Activated CD4-positive, alpha-beta T cell treated with anti-CD3 and anti-CD28 coated beads for 48 hours (primary cell): ENCODE measurements around the gene EIF2S3.
"Not testable (repeated sequence)": the region's sequence is repeated elsewhere in the genome, so short reads cannot be mapped to it uniquely, and the experiment has no call there.

Experiments used
- DNase-seq: peaks from one replicate; pipeline ENCODE4 v3.0.0-alpha.2; 2020

Gene EIF2S3

DNA sequence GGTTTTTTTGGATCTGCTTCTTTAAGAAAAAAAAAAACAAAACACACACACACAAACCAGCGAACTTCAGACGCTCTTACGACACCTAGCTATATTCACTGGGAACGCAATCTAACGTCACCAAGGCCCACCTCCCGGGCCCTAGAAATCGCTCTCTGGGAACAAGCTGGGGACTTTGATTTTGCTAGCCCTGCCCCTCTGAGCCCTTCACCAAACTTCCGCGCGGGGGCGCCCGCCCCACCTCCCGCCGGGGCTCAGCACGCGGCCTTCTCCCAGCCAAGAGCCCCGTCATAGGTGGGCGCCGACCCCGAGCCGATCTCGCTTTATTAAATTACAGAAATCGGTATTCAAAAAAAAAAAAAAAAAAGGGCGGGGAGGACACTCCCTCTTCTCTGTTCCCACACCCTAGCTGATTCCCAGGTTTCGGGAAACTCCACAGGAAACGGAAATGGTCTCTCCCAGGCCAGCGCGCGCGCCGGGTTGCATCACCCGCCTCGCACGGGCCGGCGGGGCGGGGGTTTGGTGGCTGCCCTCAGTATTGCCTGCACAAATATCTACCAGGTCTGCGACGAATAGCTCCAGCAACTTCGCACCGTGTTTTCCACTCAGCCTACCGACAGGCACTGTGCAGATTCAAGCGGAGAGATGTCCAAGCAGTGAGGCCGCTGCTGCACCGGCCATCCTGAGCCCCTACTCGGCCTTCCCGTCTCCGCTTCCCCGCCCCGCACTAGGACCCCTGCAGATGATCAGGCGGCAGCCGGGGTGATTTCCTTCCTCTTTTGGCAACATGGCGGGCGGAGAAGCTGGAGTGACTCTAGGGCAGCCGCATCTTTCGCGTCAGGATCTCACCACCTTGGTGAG is at the start of gene EIF2S3:
Gene EIF2S3 (plus strand): TSS at position 775 of the 861 bp plus-strand sequence. CDS start 13 bp downstream, at position 788.
- DNase-seq, result peak; percentile 88

- DNase-seq, result no peak
Measured at GRCh38 chrX:24005028-24005427, 49.7 kb upstream of the EIF2S3 start.

- DNase-seq, result no peak
Measured at GRCh38 chrX:24005867-24006266, 48.9 kb upstream of the EIF2S3 start.

GRCh38 chrX:24012266-24012665 is 42.5 kb upstream of the EIF2S3 start:
- DNase-seq, result no peak

DNA sequence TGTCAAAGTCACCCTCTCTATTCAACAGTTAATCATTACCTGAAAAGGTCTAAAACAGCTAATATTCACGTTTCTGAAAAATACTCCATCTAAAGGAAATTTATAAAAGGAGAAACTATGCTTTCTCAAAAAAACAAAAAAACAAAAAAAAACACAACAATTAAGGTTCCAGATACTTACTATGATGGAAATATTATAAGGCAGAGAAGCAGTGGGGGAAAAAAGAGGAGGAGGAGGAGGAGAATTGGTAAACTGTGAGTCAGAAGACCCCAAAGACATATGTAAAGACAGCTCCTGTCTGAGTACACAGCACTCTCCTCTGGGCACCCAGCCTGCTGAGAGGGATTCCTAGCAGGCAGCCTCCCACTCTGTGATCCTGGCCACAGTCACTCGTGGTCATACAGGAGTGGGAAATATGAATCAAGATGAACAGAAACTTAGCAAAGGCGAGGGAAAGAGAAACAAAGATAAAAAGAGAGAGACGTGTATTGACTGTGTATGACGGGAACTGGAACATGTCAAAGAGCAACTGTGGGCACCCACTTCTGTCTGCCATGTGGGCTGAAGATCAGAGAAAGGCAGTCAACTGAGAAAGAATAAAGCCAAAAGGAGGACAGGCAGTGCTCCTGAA is 40.3 kb upstream of the EIF2S3 start:
- peak; percentile 56 for DNase-seq

DNA sequence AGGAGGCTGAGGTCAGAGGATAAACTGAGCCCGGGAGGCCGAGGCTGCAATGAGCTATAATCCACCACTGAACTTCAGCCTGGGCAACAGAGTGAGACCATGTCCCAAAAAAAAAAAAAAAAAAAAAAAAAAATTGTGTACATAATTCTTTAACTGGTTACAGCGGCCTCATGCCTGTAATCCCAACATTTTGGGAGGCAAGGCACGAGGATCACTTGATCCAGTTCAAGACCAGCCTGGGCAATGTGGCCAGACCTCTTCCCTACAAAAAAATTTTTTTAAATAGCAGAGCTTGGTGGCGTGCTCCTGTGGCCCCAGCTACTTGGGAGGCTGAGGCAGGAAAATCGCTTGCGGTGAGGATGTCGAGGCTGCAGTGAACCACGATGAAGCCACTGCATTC is 37.1 kb upstream of the EIF2S3 start:
- DNase-seq, result no peak

DNA sequence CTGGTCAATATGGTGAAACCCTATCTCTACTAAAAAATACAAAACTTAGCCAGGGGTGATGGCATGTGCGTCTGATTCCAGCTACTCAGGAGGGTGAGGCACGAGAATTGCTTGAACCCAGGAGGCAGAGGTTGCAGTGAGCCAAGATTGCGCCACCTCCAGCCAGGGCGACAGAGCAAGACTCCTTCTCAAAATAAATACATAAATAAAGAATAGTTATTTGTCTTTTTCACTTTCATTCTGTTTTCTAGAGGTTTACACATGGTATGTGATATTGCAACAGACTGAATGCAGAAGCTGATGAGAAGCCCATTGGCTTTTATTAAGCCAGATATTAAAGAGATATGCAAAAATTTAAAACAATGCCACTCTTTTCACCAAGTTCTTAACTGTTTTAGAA is 35.9 kb upstream of the EIF2S3 start:
- DNase-seq, result no peak

GRCh38 chrX:24019448-24019847 is 35.3 kb upstream of the EIF2S3 start:
- DNase-seq, result no peak

- DNase-seq, result no peak
Measured at GRCh38 chrX:24020306-24020876, 34.4 kb upstream of the EIF2S3 start.

- no peak for DNase-seq
Measured at GRCh38 chrX:24023544-24023943, 31.2 kb upstream of the EIF2S3 start.

GRCh38 chrX:24023972-24024669 is 30.6 kb upstream of the EIF2S3 start:
- no peak for DNase-seq

GRCh38 chrX:24024819-24025740 is 29.7 kb upstream of the EIF2S3 start:
- DNase-seq, result peak; percentile 87

DNA sequence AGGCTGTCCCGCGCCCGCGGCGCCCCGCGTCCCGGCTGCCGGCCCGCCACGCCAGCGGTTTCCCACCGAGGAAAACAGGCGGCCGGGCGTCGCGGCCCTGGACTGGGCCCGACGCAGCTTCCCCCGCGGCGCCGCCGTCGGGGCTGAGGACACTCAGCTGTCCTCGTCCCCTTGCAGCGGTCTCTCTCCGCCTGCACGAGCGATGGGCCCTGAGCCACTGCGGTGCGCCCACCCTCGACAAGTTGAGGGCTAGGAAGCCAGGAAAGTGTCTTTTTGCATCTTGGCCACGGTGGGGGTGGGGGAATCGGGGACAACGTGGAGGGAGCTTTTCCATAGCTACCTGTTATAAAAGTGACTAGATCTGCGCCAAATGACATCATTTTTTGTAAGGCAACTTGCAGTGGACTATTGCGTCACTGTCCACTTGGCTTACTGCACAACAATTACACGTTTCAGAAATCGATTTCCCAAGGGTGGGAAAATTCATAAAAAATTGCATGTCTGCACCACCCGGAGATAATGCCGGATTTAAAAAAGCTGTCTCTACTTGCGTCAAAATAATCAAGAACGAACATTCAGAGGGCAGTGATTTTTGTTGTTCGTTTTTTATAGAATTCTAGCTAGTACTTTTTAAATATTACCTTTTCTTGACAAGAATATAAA is 28.9 kb upstream of the EIF2S3 start:
- no peak for DNase-seq

DNA sequence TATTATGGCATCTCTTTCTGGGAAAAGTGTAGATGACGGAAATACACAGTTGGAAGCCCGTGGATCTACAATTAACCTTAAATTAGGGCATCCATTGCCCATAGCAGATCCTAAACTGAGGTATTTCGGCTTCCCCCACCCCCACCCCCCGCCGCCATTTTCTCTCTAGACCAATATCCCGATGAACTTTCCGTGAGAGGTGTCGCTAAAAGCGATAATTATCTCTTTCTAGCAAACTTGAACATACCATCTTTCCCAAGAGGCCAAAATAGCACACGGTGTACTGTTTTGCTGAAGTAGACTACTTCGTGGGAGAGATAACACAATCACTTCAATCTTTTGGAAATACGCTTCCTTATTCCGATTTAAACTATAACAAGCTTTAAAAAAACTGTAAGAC is 28.3 kb upstream of the EIF2S3 start:
- no peak for DNase-seq

DNA sequence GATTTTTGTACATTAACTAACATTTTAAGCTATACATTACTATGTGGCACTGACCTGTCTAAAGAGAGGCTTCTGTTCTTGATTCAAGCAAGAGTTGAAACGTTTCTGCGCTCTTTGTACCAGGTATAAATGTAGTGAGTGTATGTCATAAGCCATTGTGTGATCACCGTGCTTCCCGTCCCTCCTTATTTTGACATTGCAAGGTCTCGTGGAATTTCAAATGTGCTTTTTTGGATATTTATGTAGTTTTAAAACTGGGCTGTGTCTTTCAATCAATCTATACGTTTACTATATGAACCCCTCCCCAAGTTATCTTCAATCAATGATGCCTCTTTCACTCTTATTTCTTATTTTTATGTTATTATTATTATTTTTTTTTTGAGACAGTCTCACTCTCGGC is 27.7 kb upstream of the EIF2S3 start, which contains the start of gene KLHL15:
Gene KLHL15 (minus strand): TSS at position 101 of the 400 bp plus-strand sequence. CDS start 20,493 bp downstream, outside the sequence.
- no peak for DNase-seq

DNA sequence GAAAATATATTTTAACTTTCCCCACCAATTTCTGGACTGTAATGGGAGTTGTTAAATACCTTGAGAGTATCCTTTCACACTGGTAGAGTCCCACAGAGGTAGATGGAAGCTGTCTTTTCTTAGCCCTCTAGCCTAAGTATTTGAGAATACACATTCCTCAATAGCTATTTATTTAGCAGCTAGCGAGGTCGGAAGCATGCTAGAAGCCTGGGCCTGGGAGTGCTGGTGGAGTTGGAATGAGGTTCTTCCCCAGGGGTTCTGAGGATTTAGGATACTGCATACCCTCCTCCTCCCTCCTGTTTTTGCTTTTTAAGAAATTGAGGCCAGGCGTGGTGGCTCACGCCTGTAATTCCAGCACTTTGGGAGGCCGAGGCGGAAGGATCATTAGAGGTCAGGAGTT is 26.8 kb upstream of the EIF2S3 start:
- DNase-seq, result no peak

DNA sequence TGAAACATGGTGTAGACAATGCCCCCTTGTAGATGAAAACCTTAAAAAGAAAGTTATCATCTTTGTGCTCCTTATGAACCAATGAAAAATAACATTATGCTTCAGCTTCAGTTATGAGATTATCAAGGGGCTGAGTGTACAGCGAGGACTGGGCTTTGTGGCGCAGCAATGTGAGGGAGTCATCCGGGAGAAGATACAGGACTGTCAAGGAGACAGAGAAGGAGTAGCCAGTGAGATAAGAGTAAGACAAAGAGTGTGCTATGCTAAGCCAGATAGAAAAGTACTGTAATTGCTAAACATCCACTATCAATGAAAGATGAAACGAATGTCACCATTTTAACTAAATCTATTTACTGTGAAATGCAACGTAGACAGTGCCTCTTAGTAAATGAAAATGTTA is 24.2 kb upstream of the EIF2S3 start:
- no peak for DNase-seq

DNA sequence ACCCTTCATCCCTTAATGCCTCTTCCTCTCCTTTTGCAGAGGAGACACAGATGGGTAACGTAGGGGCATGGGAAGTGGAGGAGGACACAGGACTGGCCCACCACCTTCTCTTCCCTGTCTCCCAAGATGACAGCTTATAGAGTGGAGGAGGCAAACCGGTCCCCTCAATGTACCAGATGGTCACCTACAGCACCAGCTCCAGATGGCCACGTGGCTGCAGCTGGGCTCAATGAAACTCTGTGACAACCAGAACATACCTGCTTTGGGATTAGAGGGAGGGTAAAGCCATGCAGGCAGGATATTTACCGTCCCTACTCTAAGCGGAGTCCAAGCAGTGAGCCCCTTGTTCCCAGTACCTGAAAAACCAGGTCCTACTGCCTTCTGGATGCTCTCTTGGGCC is 20.3 kb upstream of the EIF2S3 start:
- no peak for DNase-seq

- DNase-seq, result no peak
Measured at GRCh38 chrX:24037729-24038128, 17.0 kb upstream of the EIF2S3 start.

DNA sequence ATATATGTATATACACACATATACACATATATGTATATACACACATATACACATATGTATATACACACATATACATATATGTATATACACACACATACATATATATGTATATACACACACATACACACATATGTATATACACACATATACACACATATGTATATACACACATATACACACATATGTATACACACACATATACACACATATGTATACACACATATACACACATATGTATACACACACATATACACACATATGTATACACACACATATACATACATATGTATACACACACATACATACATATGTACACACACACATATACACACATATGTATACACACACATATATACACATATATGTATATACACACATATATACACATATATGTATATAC is 8.7 kb upstream of the EIF2S3 start:
- DNase-seq, result not testable (repeated sequence)

GRCh38 chrX:24049643-24050042 is 5.1 kb upstream of the EIF2S3 start:
- not testable (repeated sequence) for DNase-seq
